ENCODE measurements around the gene DAPK2. TPM values are rescaled to one million over a fixed set of nuclear protein-coding genes. Genes with fewer than 3 reads are reported as not detected.

DAPK2 gene
- total and polyA plus RNA-seq, 2 of the 4 experiments (the other 2 are of a cell fraction), result 0.34 to 0.36 TPM

DNA sequence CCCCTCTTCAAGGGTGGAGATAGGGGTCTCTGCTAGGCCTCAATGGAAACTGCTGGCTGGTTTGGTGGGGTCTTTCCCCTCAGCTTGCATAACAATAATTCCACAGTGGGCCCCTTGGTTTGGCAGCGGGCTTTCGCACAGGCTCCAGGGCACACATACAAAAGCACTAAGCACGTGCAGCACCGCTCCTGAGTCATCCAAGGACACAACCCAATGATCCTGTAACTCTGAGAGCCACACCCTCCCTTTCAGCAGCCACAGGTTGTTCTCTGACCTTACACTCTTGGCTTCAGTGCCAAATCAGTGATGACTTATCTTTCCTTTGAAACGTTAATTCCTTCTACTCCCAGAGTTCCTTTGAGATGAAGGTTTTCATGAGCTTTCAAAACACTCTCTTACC, 41.7 kb downstream of the DAPK2 start:
- H2BK120ac ChIP-seq (ENCODE audit: low read depth, low read length), result no peak overlapping the region
- H2BK20ac ChIP-seq (ENCODE audit: low read depth, low read length), result no peak overlapping the region
- H2BK5ac ChIP-seq (ENCODE audit: low read depth, low read length, poor library complexity, severe bottlenecking), result no peak overlapping the region
- H3K14ac ChIP-seq (replicated peaks; ENCODE audit: low read depth, low read length), result no peak overlapping the region
- H4K91ac ChIP-seq (ENCODE audit: insufficient read depth, low read depth, low read length), result no peak overlapping the region
- H3K9me3 ChIP-seq (ENCODE audit: control insufficient read depth, insufficient read depth, low read length), result no peaks in the 10 kb centered on the region
- H4K5ac ChIP-seq (ENCODE audit: low read depth, low read length), result no peak overlapping the region
- WGBS, 2 experiments (ENCODE audit: extremely low coverage in 2 of 2, insufficient read length in 1 of 2), result 83% methylated on average over 4 of the region's 5 CpGs; no CpG with 5 or more reads in 1 of the 2 experiments
- CTCF ChIA-PET, result no interaction called here
- no peaks in the 10 kb centered on the region; the same call in 1 of the 2 replicates for H3K9me1 ChIP-seq (ENCODE audit: insufficient read depth, low read length)
- no peak overlapping the region for H2AK5ac ChIP-seq (ENCODE audit: low read depth, low read length)
- no peak overlapping the region for H4K8ac ChIP-seq (ENCODE audit: low read depth in 2 of 2, low read length in 2 of 2)
- no peak overlapping the region for H3K56ac ChIP-seq (ENCODE audit: extremely low read depth, insufficient read depth, low read length)
- H3K4me1 ChIP-seq (ENCODE audit: control insufficient read depth, insufficient read depth, low read length), result no peaks in the 10 kb centered on the region; the same call in 1 of the 2 replicates
- no peak overlapping the region for H3K4ac ChIP-seq (ENCODE audit: low read depth, low read length)
- no peaks in the 10 kb centered on the region for H4K20me1 ChIP-seq (ENCODE audit: insufficient read depth, low read length)
- intact Hi-C loops (cut with micrococcal nuclease), result no loop called here
- H3K4me2 ChIP-seq (ENCODE audit: low read depth, low read length), result no peak overlapping the region
- ATAC-seq (ENCODE audit: low read depth), result no peak
- in situ Hi-C loops (cut with MboI; ENCODE audit: low sequenced_read_pairs), result no loop called here
- no peak overlapping the region for H3K4me3 ChIP-seq (ENCODE audit: insufficient read depth, low read depth, low read length)
- no peak overlapping the region for H3K27ac ChIP-seq (ENCODE audit: insufficient read depth, low read length)
- no peak for DNase-seq
- POLR2A ChIA-PET (ENCODE audit: unreplicated experiment), result no interaction called here
- no peak overlapping the region for H2AK9ac ChIP-seq (replicated peaks; ENCODE audit: low read depth, low read length, poor library complexity)
- no TSS peak for BruUV-seq (replicated peaks)
- H3K9ac ChIP-seq (ENCODE audit: low read depth, low read length), result no peak overlapping the region
- no peaks in the 10 kb centered on the region for H3K79me1 ChIP-seq (ENCODE audit: low read depth in 1 of 2, low read length in 2 of 2)
- dilution Hi-C loops (cut with HindIII; ENCODE audit: low sequenced_read_pairs, unreplicated experiment), result no loop called here
- no peaks in the 10 kb centered on the region for H3K36me3 ChIP-seq (ENCODE audit: control insufficient read depth, insufficient read depth, low read length)
- no peak overlapping the region for H3K18ac ChIP-seq (ENCODE audit: low read depth, low read length)
- no peak overlapping the region for H2AFZ ChIP-seq (replicated peaks; ENCODE audit: low read length, poor library complexity)
- peaks cover 41% of the 10 kb centered on the region for H3K27me3 ChIP-seq (ENCODE audit: control insufficient read depth, insufficient read depth, low read length)
- no peak for TF ChIP-seq MXI1 (IDR thresholded peaks at IDR 0.05; ENCODE audit: borderline replicate concordance, low read depth, low read length)
- no peak overlapping the region for H3K23ac ChIP-seq (ENCODE audit: low read depth, low read length)
- no peak overlapping the region for H2BK15ac ChIP-seq (ENCODE audit: low read depth, low read length)
